H1 (cell line): Measurements from ENCODE around the gene A2ML1. TPM values are rescaled to one million over a fixed set of nuclear protein-coding genes. Genes with fewer than 3 reads are reported as not detected.

ENCODE experiments used
- CTCF ChIA-PET: fragments of 300-600 bp; sonication (Branson Sonifier 250); formaldehyde crosslinking; loops from one replicate; lab custom pipeline; 2021; ENCODE audit not compliant: partially characterized antibody; lab: Charles Lee
- POLR2A ChIA-PET: fragments of 300-600 bp; sonication (Branson Sonifier 250); formaldehyde crosslinking; loops from one replicate; lab custom pipeline; 2021; ENCODE audit warnings: inconsistent platforms; ENCODE audit not compliant: partially characterized antibody; lab: Charles Lee
- DNase-seq, 2 experiments: peaks; one replicate each; pipeline versions ENCODE4 v3.0.0 to v3.0.0-alpha.2; 2010 to 2022; ENCODE audit warnings: low spot score in 2 of 2, low read depth in 1 of 2, mixed read lengths in 1 of 2
- FAIRE-seq: peaks from 2 replicates; lab custom pipeline; 2011; peaks lifted over from hg19 to GRCh38; lab: Jason Lieb, UNC
- H2AFZ ChIP-seq: 2 replicates; pipeline ENCODE4 v1.8.1; 2012; ENCODE audit warnings: low read length, inconsistent platforms
- H2AK5ac ChIP-seq: 2 replicates; pipeline ENCODE4 v1.6.1; 2013; ENCODE audit warnings: low read depth, low read length
- H2BK120ac ChIP-seq: replicated peaks from 2 replicates; pipeline ENCODE3; 2013; ENCODE audit warnings: low read depth, low read length, inconsistent platforms
- H2BK12ac ChIP-seq: 2 replicates; pipeline ENCODE4 v1.6.1; 2013; ENCODE audit warnings: low read depth, low read length
- H2BK15ac ChIP-seq: 2 replicates; pipeline ENCODE4 v1.6.1; 2013; ENCODE audit warnings: low read length
- H2BK20ac ChIP-seq: 2 replicates; pipeline ENCODE4 v1.6.1; 2013; ENCODE audit warnings: low read length
- H2BK5ac ChIP-seq: 2 replicates; pipeline ENCODE4 v1.6.1; 2013; ENCODE audit warnings: low read depth, low read length
- H3K14ac ChIP-seq: 2 replicates; pipeline ENCODE4 v1.6.1; 2013; ENCODE audit warnings: inconsistent platforms; ENCODE audit not compliant: insufficient read length
- H3K18ac ChIP-seq: 2 replicates; pipeline ENCODE4 v1.6.1; 2013; ENCODE audit warnings: low read length; ENCODE audit errors: extremely low read depth
- H3K23ac ChIP-seq: 2 replicates; pipeline ENCODE4 v1.6.1; 2013; ENCODE audit warnings: inconsistent platforms; ENCODE audit not compliant: insufficient read length
- H3K23me2 ChIP-seq: 2 replicates; pipeline ENCODE4 v1.6.1; 2013; ENCODE audit warnings: low read depth, low read length
- H3K27ac ChIP-seq: 2 replicates; pipeline ENCODE4 v1.6.1; 2011; ENCODE audit warnings: low read depth, low read length, inconsistent platforms
- H3K27me3 ChIP-seq, 4 experiments: replicated peaks in 1 of 4; 1 replicate in 1 of 4; 2 replicates in 3 of 4; pipeline versions ENCODE4 v1.6.1 to v1.8.1; 2011 to 2013; ENCODE audit warnings: low read length in 3 of 4, mild to moderate bottlenecking in 3 of 4, inconsistent platforms in 2 of 4, mixed read lengths in 2 of 4, moderate library complexity in 1 of 4; ENCODE audit not compliant: control insufficient read depth in 3 of 4, insufficient read depth in 3 of 4; ENCODE audit errors: extremely low read depth in 1 of 4
- H3K36me3 ChIP-seq, 4 experiments: 2 replicates each; pipeline versions ENCODE4 v1.6.1 to v1.8.1; 2011 to 2013; ENCODE audit warnings: mild to moderate bottlenecking in 4 of 4, low read length in 3 of 4, moderate library complexity in 2 of 4, control low read depth in 1 of 4, inconsistent platforms in 1 of 4; ENCODE audit not compliant: insufficient read depth in 4 of 4, control insufficient read depth in 2 of 4
- H3K4ac ChIP-seq: replicated peaks from 2 replicates; pipeline ENCODE3; 2013; ENCODE audit warnings: low read length, low read depth, mixed read lengths, inconsistent platforms; ENCODE audit not compliant: insufficient read length
- H3K4me1 ChIP-seq, 4 experiments: replicated peaks in 1 of 4; 1 replicate in 1 of 4; 2 replicates in 3 of 4; pipeline versions ENCODE4 v1.6.1 to v1.8.1; 2011 to 2013; ENCODE audit warnings: low read length in 3 of 4, inconsistent platforms in 2 of 4, mixed read lengths in 1 of 4; ENCODE audit not compliant: insufficient read depth in 4 of 4, control insufficient read depth in 3 of 4
- H3K4me2 ChIP-seq, 2 experiments: 2 replicates each; pipeline versions ENCODE4 v1.6.1 to v1.8.1; 2011 to 2013; ENCODE audit warnings: low read depth in 2 of 2, low read length in 2 of 2, control low read depth in 1 of 2, inconsistent platforms in 1 of 2, mild to moderate bottlenecking in 1 of 2; ENCODE audit not compliant: insufficient read depth in 1 of 2
- H3K4me3 ChIP-seq, 4 experiments: fragments of 200-600, 300-600 bp in 1 of 4; sonication (generic), shearing (Covaris generic), sonication (Bioruptor Twin) in 1 of 4; 2 replicates each; pipeline versions ENCODE4 v1.5.1 to v1.8.1; 2011 to 2016; ENCODE audit warnings: low read length in 4 of 4, low read depth in 3 of 4, control low read depth in 2 of 4, inconsistent platforms in 2 of 4, mild to moderate bottlenecking in 2 of 4, mixed read lengths in 1 of 4, moderate library complexity in 1 of 4; ENCODE audit not compliant: insufficient read depth in 2 of 4; ENCODE audit errors: extremely low read depth in 1 of 4
- H3K56ac ChIP-seq: replicated peaks from 2 replicates; pipeline ENCODE3; 2013; ENCODE audit warnings: low read depth, mild to moderate bottlenecking, mixed read lengths, low read length, inconsistent platforms; ENCODE audit not compliant: insufficient read length
- H3K79me1 ChIP-seq: 2 replicates; pipeline ENCODE4 v1.6.1; 2013; ENCODE audit warnings: low read depth, low read length, control low read depth
- H3K79me2 ChIP-seq, 2 experiments: 2 replicates each; pipeline versions ENCODE4 v1.6.1 to v1.8.1; 2012 to 2013; ENCODE audit warnings: low read length in 2 of 2, mild to moderate bottlenecking in 2 of 2, inconsistent platforms in 1 of 2; ENCODE audit not compliant: insufficient read depth in 2 of 2, control insufficient read depth in 1 of 2
- H3K9ac ChIP-seq, 4 experiments: replicated peaks in 1 of 4; 1 replicate in 1 of 4; 2 replicates in 3 of 4; pipeline versions ENCODE4 v1.6.1 to v1.8.1; 2011 to 2013; ENCODE audit warnings: low read depth in 3 of 4, low read length in 3 of 4, control low read depth in 2 of 4, mild to moderate bottlenecking in 2 of 4, moderate library complexity in 2 of 4, inconsistent platforms in 1 of 4; ENCODE audit errors: extremely low read depth in 1 of 4
- H3K9me3 ChIP-seq, 2 experiments: 2 replicates each; pipeline versions ENCODE4 v1.6.1 to v1.8.1; 2012 to 2013; ENCODE audit warnings: mild to moderate bottlenecking in 2 of 2, moderate library complexity in 2 of 2, control low read depth in 1 of 2, inconsistent platforms in 1 of 2, low read depth in 1 of 2, low read length in 1 of 2, mixed read lengths in 1 of 2; ENCODE audit not compliant: insufficient read depth in 2 of 2
- H4K20me1 ChIP-seq, 2 experiments: replicated peaks in 1 of 2; 2 replicates each; pipeline versions ENCODE3 to v1.8.1; 2011 to 2013; ENCODE audit warnings: inconsistent platforms in 2 of 2, low read length in 2 of 2, mild to moderate bottlenecking in 1 of 2; ENCODE audit not compliant: insufficient read depth in 2 of 2, control insufficient read depth in 1 of 2
- H4K5ac ChIP-seq: 2 replicates; pipeline ENCODE4 v1.6.1; 2013; ENCODE audit warnings: low read length, low read depth, mixed read lengths, inconsistent platforms; ENCODE audit not compliant: insufficient read length
- H4K8ac ChIP-seq: 2 replicates; pipeline ENCODE4 v1.8.0; 2013; ENCODE audit warnings: mild to moderate bottlenecking, moderate library complexity, low read length, inconsistent platforms; ENCODE audit not compliant: insufficient read depth; ENCODE audit errors: extremely low read depth
- H4K91ac ChIP-seq: replicated peaks from 2 replicates; pipeline ENCODE3; 2013; ENCODE audit warnings: low read length, mixed read lengths, inconsistent platforms; ENCODE audit not compliant: insufficient read length
- CBX8 ChIP-seq: fragments of 300-800, 300-1000 bp; sonication (generic); IDR thresholded peaks from 2 replicates; pipeline ENCODE4 v1.7.1; 2016; ENCODE audit warnings: low read depth, low read length, borderline replicate concordance
- MAFK ChIP-seq: IDR thresholded peaks from 2 replicates; pipeline ENCODE4 v1.6.1; 2012; ENCODE audit warnings: low read depth, mild to moderate bottlenecking, improper control_type of control experiment, low read length
- WGBS, 2 experiments: shearing (Covaris generic) in 1 of 2; methylation state at CpG; one replicate each; pipeline versions ENCODE4 v1.1.6 to v1.1.7; 2013 to 2015; ENCODE audit warnings: low lambda C conversion rate in 2 of 2, mixed read lengths in 2 of 2, inconsistent platforms in 1 of 2, low coverage in 1 of 2, missing lambda C conversion rate in 1 of 2; ENCODE audit not compliant: insufficient replicate concordance in 2 of 2, insufficient coverage in 1 of 2, insufficient read length in 1 of 2; ENCODE audit errors: extremely low coverage in 1 of 2, missing lambda C conversion rate in 1 of 2; 5-methylcytosine and 5-hydroxymethylcytosine counted together
- polyA plus RNA-seq, 7 experiments: library from polyadenylated mRNA; depleted of rRNA in 3 of 7; stranded (reverse) in 5 of 7; unstranded in 2 of 7; fragments of >200 nt in 5 of 7; fragments of 200-250 nt in 2 of 7; gene quantifications; 1 replicate in 5 of 7; 2 replicates in 1 of 7; 4 replicates in 1 of 7; pipeline versions ENCODE4 v1.2.1 to v1.2.3, GENCODE V29; 2011 to 2013; ENCODE audit warnings: missing spikeins in 2 of 7, mixed read lengths in 2 of 7
- total RNA-seq: library from RNA; stranded (reverse); fragmentation: NEBNext Ultra II Directional; extraction: Animal tissue kit (Norgen Biotek cat#: 25700); gene quantifications from 2 replicates; pipeline ENCODE4 v1.2.1, GENCODE V29; 2021

The A2ML1 gene
- total and polyA plus RNA-seq, 2 of the 8 experiments (the other 6 are each of a cell fraction or from before 2014, with no cell fraction given), result 10.2 to 10.3 TPM

DNA sequence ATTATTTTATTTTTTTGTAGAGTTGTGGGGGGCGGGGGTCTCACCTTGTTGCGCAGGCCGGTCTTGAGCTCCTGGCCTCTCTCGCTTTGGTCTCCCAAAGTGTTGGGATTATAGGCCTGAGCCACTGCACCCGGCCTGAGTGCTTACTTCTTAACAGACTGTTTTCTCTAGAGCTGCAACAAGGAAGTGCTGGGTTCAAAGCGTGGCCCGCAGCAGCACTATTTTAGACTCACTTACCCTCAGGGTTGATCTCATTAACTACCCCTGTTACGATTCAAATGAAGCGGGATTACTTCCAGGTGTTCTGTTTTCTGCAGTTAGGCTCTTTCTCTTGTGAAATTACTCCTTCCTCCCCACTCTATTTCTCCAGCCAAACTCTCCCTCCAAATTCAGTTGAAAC is 8.7 kb downstream of the A2ML1 start:
- H2BK120ac ChIP-seq, result no peak overlapping the region
- no peaks in the 10 kb centered on the region for H3K27me3 ChIP-seq
- no peak overlapping the region for H4K8ac ChIP-seq
- H3K23me2 ChIP-seq, result no peaks in the 10 kb centered on the region
- FAIRE-seq (no peak), DNase-seq (no peak)
- H3K56ac ChIP-seq, result no peak overlapping the region
- H3K4me2 ChIP-seq, result no peak overlapping the region
- H3K9ac ChIP-seq, result no peak overlapping the region
- peak overlapping the region; percentile 60 for H4K91ac ChIP-seq
- no peaks in the 10 kb centered on the region for H3K79me2 ChIP-seq
- WGBS, 2 experiments, result 75% methylated on average over 9 of the region's 9 CpGs; no CpG with 5 or more reads in 1 of the 2 experiments
- no peak overlapping the region for H2AFZ ChIP-seq
- ChIA-PET CTCF (interaction anchor here (1.1 to 8.2 kb wide), 6 partner anchors 12 to 218 kb away, joined by 4 to 43 read pairs (median 9); no protein-coding TSS in a partner anchor), POLR2A (interaction anchor here (0.6 to 1.8 kb wide), 4 partner anchors 10 to 142 kb away, joined by 3 to 5 read pairs (median 3); no protein-coding TSS in a partner anchor)
- peak overlapping the region; percentile 6; the same call in 1 of the 2 replicates for H2BK5ac ChIP-seq
- no peak overlapping the region for H2AK5ac ChIP-seq
- no peak overlapping the region for H3K14ac ChIP-seq
- H3K27ac ChIP-seq, result no peak overlapping the region
- H3K4me1 ChIP-seq, result peaks cover 6 to 22% (median 15%) of the 10 kb centered on the region in 4 experiments; a peak in 5 of 7 replicates
- peak overlapping the region; percentile 88; the same call in 1 of the 2 replicates for H2BK20ac ChIP-seq
- no peak overlapping the region for H3K18ac ChIP-seq
- H3K36me3 ChIP-seq, result no peaks in the 10 kb centered on the region
- peak overlapping the region; percentile 23; the same call in 1 of the 2 replicates for H2BK12ac ChIP-seq
- H3K4ac ChIP-seq, result no peak overlapping the region
- H3K23ac ChIP-seq, result no peak overlapping the region
- no peaks in the 10 kb centered on the region for H3K9me3 ChIP-seq
- H2BK15ac ChIP-seq, result no peak overlapping the region
- no peaks in the 10 kb centered on the region for H3K79me1 ChIP-seq
- no peaks in the 10 kb centered on the region for H4K20me1 ChIP-seq
- no peak overlapping the region for H4K5ac ChIP-seq
- H3K4me3 ChIP-seq, result no peak overlapping the region
- TF ChIP-seq MAFK, result no peak
- no peak for TF ChIP-seq CBX8
